K562 (cell line): ENCODE measurements around the gene GNAT1. TPM values are rescaled to one million over a fixed set of nuclear protein-coding genes. Genes with fewer than 3 reads are reported as not detected.

Experiments
- ATF3 ChIP-seq, 2 experiments: fragments of 450-650 bp in 1 of 2; sonication (generic) in 1 of 2; formaldehyde crosslinking in 1 of 2; IDR thresholded peaks in 1 of 2; conservative IDR thresholded peaks in 1 of 2; 2 replicates each; pipeline versions ENCODE4 v1.6.1 to v1.8.1; 2016 to 2023; ENCODE audit warnings: mild to moderate bottlenecking in 2 of 2, moderate library complexity in 2 of 2, inconsistent platforms in 1 of 2, missing genetic modification reagents in 1 of 2
- CHCHD3 ChIP-seq: fragments of 250-450 bp; sonication (Bioruptor Pico); IDR thresholded peaks from 2 replicates; pipeline ENCODE4 v2.1.2; 2022; ENCODE audit warnings: mild to moderate bottlenecking
- KLF16 ChIP-seq: IDR thresholded peaks from 2 replicates; pipeline ENCODE4 v1.6.1; 2016; ENCODE audit warnings: antibody characterized with exemption
- TBP ChIP-seq: optimal IDR thresholded peaks from 2 replicates; pipeline ENCODE3; 2011; ENCODE audit warnings: low read depth, low read length, improper control_type of control experiment
- ZBTB17 ChIP-seq: fragments of 450-650 bp; formaldehyde crosslinking; IDR thresholded peaks from 2 replicates; pipeline ENCODE4 v1.4.0; 2020; ENCODE audit warnings: mild to moderate bottlenecking
- ZBTB7A ChIP-seq: IDR thresholded peaks from 2 replicates; pipeline ENCODE4 v1.6.1; 2011; ENCODE audit warnings: low read depth, mild to moderate bottlenecking, low read length, moderate library complexity, borderline replicate concordance; ENCODE audit not compliant: control insufficient read depth
- ZBTB9 ChIP-seq: fragments of 450-650 bp; formaldehyde crosslinking; IDR thresholded peaks from 2 replicates; pipeline ENCODE4 v1.4.0; 2020; ENCODE audit warnings: mild to moderate bottlenecking, moderate library complexity
- ZNF384 ChIP-seq: IDR thresholded peaks from 2 replicates; pipeline ENCODE4 v1.6.1; 2012; ENCODE audit warnings: low read depth, low read length, improper control_type of control experiment
- ZNF444 ChIP-seq: fragments of 250-450 bp; sonication (Bioruptor Pico); IDR thresholded peaks from 2 replicates; pipeline ENCODE4 v1.4.0; 2020; ENCODE audit warnings: mild to moderate bottlenecking, moderate library complexity
- polyA plus RNA-seq, 8 experiments: library from polyadenylated mRNA; depleted of rRNA in 4 of 8; stranded (reverse) in 5 of 8; unstranded in 3 of 8; fragments of >200 nt; fragmentation: Nextera tagmentation in 2 of 8; fragmentation: Illumina TruSeq in 1 of 8; extraction: Ambion mirVana in 2 of 8; extraction: Trizol in 1 of 8; gene quantifications; 2 replicates each; pipeline versions ENCODE4 v1.2.1 to v1.2.3, GENCODE V29; 2011 to 2014; ENCODE audit warnings: inconsistent platforms in 1 of 8, missing spikeins in 1 of 8
- total RNA-seq, 7 experiments: library from RNA; depleted of rRNA in 6 of 7; stranded (reverse); fragments of >200 nt in 6 of 7; fragmentation: Illumina TruSeq in 2 of 7; extraction: Trizol in 2 of 7; gene quantifications; 2 replicates each; pipeline versions ENCODE4 v1.2.1 to v1.2.3, GENCODE V29; 2011 to 2021; ENCODE audit warnings: low replicate concordance in 1 of 7

The GNAT1 gene
- total and polyA plus RNA-seq, 9 of the 15 experiments (the other 6 are each of a cell fraction or from before 2014, with no cell fraction given) = not detected

- TF ChIP-seq ZBTB9 (CRISPR knock-in tag) (no peak), ZBTB7A (no peak), ZBTB17 (CRISPR knock-in tag) (no peak), ZNF444 (CRISPR knock-in tag) (no peak), KLF16 (no peak), TBP (no peak), ATF3 (IDR thresholded peaks at IDR 0.05) (no peak), ATF3 (CRISPR knock-in tag; conservative IDR thresholded peaks at IDR 0.05) (no peak), ZNF384 (no peak), CHCHD3 (CRISPR knock-in tag) (no peak)
- TF ChIP-seq, all 486 proteins: peak for 0
These were observed 7.0 kb upstream of the GNAT1 start (continued) for GRCh38 chr3:50184242-50184978.
